Vagina (tissue), 2 donors: ENCODE data around the gene ZNF415.
A peak's percentile ranks its signal among the peaks of the same experiment; 100 is the strongest.

Experiments used
- CTCF ChIP-seq, 3 experiments: fragments of 450-650 bp in 2 of 3; fragments of 200-600 bp in 1 of 3; sonication (generic) in 1 of 3; IDR thresholded peaks; one replicate each; pipeline ENCODE4 v1.5.1; 2017 to 2019; ENCODE audit warnings: antibody characterized with exemption in 3 of 3, mild to moderate bottlenecking in 2 of 3, moderate library complexity in 2 of 3
- POLR2A ChIP-seq, 2 donors: fragments of 450-650 bp; IDR thresholded peaks; one replicate each; pipeline ENCODE4 v1.6.1; 2017; ENCODE audit warnings: antibody characterized with exemption in 2 of 2, mild to moderate bottlenecking in 2 of 2, moderate library complexity in 2 of 2
- POLR2AphosphoS5 ChIP-seq, 2 donors: sonication (generic); formaldehyde crosslinking; IDR thresholded peaks; one replicate each; pipeline ENCODE4 v1.9.0; 2017; ENCODE audit warnings: antibody characterized with exemption in 2 of 2, mild to moderate bottlenecking in 2 of 2, low read depth in 1 of 2; ENCODE audit not compliant: insufficient read depth in 1 of 2

GRCh38 chr19:53132141-53132991, at the start of gene ZNF415:
- no peak for TF ChIP-seq CTCF (IDR thresholded peaks at IDR 0.05)
- peak; percentile 64 to 87 for TF ChIP-seq POLR2AphosphoS5 (IDR thresholded peaks at IDR 0.05; ENCODE audit: insufficient read depth in 1 of 2, low read depth in 1 of 2)
- no peak for TF ChIP-seq POLR2A (IDR thresholded peaks at IDR 0.05)
